Measurements from ENCODE around the gene MAGOHB. TPM values are rescaled to one million over a fixed set of nuclear protein-coding genes. Genes with fewer than 3 reads are reported as not detected.
"Not testable (repeated sequence)": the region's sequence is repeated elsewhere in the genome, so short reads cannot be mapped to it uniquely, and the experiment has no call there.

MAGOHB gene
- polyA plus RNA-seq, 3 donors = 36.4 to 43.2 (median 41.1) TPM

- no peak for DNase-seq
Measured at GRCh38 chr12:10618338-10618987, 5.1 kb upstream of the MAGOHB start.

GRCh38 chr12:10617863-10618262 lies 4.5 kb upstream of the MAGOHB start:
- DNase-seq = no peak

GRCh38 chr12:10615532-10615931 lies 2.1 kb upstream of the MAGOHB start:
- DNase-seq = no peak

GRCh38 chr12:10614056-10614370 lies 604 bp upstream of the MAGOHB start:
- no peak for DNase-seq

- DNase-seq = no peak
Measured at GRCh38 chr12:10612984-10613348, 443 bp downstream of the MAGOHB start.

GRCh38 chr12:10612110-10612509 lies 1.3 kb downstream of the MAGOHB start:
- DNase-seq = no peak

GRCh38 chr12:10611258-10611657 lies 2.2 kb downstream of the MAGOHB start:
- DNase-seq = not testable (repeated sequence)

GRCh38 chr12:10610188-10610587 lies 3.2 kb downstream of the MAGOHB start:
- no peak for DNase-seq

- no peak for DNase-seq
Measured at GRCh38 chr12:10607885-10608458, 5.4 kb downstream of the MAGOHB start.

- DNase-seq = no peak
Measured at GRCh38 chr12:10601860-10602259, 11.5 kb downstream of the MAGOHB start.

- DNase-seq = no peak
Measured at GRCh38 chr12:10600988-10601387, 12.4 kb downstream of the MAGOHB start.

GRCh38 chr12:10595881-10596280 lies 17.5 kb downstream of the MAGOHB start:
- no peak for DNase-seq

- no peak for DNase-seq
Measured at GRCh38 chr12:10590966-10591365, 22.4 kb downstream of the MAGOHB start.

GRCh38 chr12:10584415-10584814 lies 29.0 kb downstream of the MAGOHB start:
- DNase-seq = no peak

GRCh38 chr12:10582704-10583103 lies 30.7 kb downstream of the MAGOHB start:
- no peak for DNase-seq

- DNase-seq = not testable (repeated sequence)
Measured at GRCh38 chr12:10582133-10582532, 31.3 kb downstream of the MAGOHB start.

GRCh38 chr12:10574307-10574706 lies 39.1 kb downstream of the MAGOHB start:
- DNase-seq = no peak

GRCh38 chr12:10572021-10572490 lies 41.4 kb downstream of the MAGOHB start:
- not testable (repeated sequence) for DNase-seq

- DNase-seq = no peak
Measured at GRCh38 chr12:10571141-10571540, 42.3 kb downstream of the MAGOHB start.

- DNase-seq = no peak
Measured at GRCh38 chr12:10567813-10568212, 45.6 kb downstream of the MAGOHB start.

GRCh38 chr12:10563966-10564365 lies 49.4 kb downstream of the MAGOHB start:
- no peak for DNase-seq

GRCh38 chr12:10563002-10563401 lies 50.4 kb downstream of the MAGOHB start:
- no peak for DNase-seq

- peak; percentile 24 for DNase-seq
Measured at GRCh38 chr12:10562306-10562933, 51.0 kb downstream of the MAGOHB start.

- no peak for DNase-seq
Measured at GRCh38 chr12:10559244-10559643, 54.2 kb downstream of the MAGOHB start.

All from renal pelvis (tissue), 4 donors.